G401 (cell line): ENCODE data around the gene ZBTB7C. TPM values are rescaled to one million over a fixed set of nuclear protein-coding genes. Genes with fewer than 3 reads are reported as not detected.

ENCODE experiments used
- DNase-seq: peaks from one replicate; pipeline ENCODE4 v3.0.0-alpha.2; 2015; ENCODE audit warnings: low spot score
- in situ Hi-C: cut with HindIII; loops from 2 replicates; pipeline ENCODE4 v1.10.0; 2016; ENCODE audit warnings: low sequenced_read_pairs, mixed read lengths
- total RNA-seq: library from RNA; depleted of rRNA; stranded (reverse); fragments of >200 nt; shearing (Covaris generic); gene quantifications from 2 replicates; pipeline ENCODE4 v1.2.3, GENCODE V29; 2014

ZBTB7C gene
- total RNA-seq, 1 experiment from 2014 or later = not detected

- in situ Hi-C loops = no loop called here
- no peak for DNase-seq
These were observed 222.9 kb downstream of the ZBTB7C start for GRCh38 chr18:48186131-48186766.

GRCh38 chr18:48184118-48184517, 225.1 kb downstream of the ZBTB7C start:
- no peak for DNase-seq
- in situ Hi-C loops = no loop called here

GRCh38 chr18:48183613-48184012, 225.6 kb downstream of the ZBTB7C start:
- no peak for DNase-seq
- in situ Hi-C loops = no loop called here

GRCh38 chr18:48182779-48183178, 226.4 kb downstream of the ZBTB7C start:
- DNase-seq = no peak
- in situ Hi-C loops = no loop called here

- in situ Hi-C loops = no loop called here
- DNase-seq = no peak
These were observed 227.3 kb downstream of the ZBTB7C start for GRCh38 chr18:48181857-48182256.

GRCh38 chr18:48181087-48181823, 227.9 kb downstream of the ZBTB7C start:
- no peak for DNase-seq
- in situ Hi-C loops = no loop called here

GRCh38 chr18:48179666-48180065, 229.5 kb downstream of the ZBTB7C start:
- DNase-seq = no peak
- in situ Hi-C loops = no loop called here

- no peak for DNase-seq
- in situ Hi-C loops = no loop called here
These were observed 230.2 kb downstream of the ZBTB7C start for GRCh38 chr18:48179001-48179400.

GRCh38 chr18:48176909-48177308, 232.3 kb downstream of the ZBTB7C start:
- in situ Hi-C loops = no loop called here
- DNase-seq = no peak

GRCh38 chr18:48173557-48173956, 235.6 kb downstream of the ZBTB7C start:
- in situ Hi-C loops = no loop called here
- DNase-seq = no peak

- in situ Hi-C loops = no loop called here
- no peak for DNase-seq
These were observed 236.8 kb downstream of the ZBTB7C start for GRCh38 chr18:48172226-48173006.

GRCh38 chr18:48171490-48172188, 237.5 kb downstream of the ZBTB7C start:
- in situ Hi-C loops = no loop called here
- DNase-seq = no peak

- in situ Hi-C loops = no loop called here
- no peak for DNase-seq
These were observed 238.5 kb downstream of the ZBTB7C start for GRCh38 chr18:48170651-48171050.

- no peak for DNase-seq
- in situ Hi-C loops = no loop called here
These were observed 240.3 kb downstream of the ZBTB7C start for GRCh38 chr18:48168861-48169260.

- no peak for DNase-seq
- in situ Hi-C loops = no loop called here
These were observed 241.3 kb downstream of the ZBTB7C start for GRCh38 chr18:48167897-48168253.

- in situ Hi-C loops = no loop called here
- no peak for DNase-seq
These were observed 242.8 kb downstream of the ZBTB7C start for GRCh38 chr18:48166336-48166875.

GRCh38 chr18:48165111-48165866, 243.9 kb downstream of the ZBTB7C start:
- in situ Hi-C loops = no loop called here
- no peak for DNase-seq

GRCh38 chr18:48164701-48165100, 244.5 kb downstream of the ZBTB7C start:
- no peak for DNase-seq
- in situ Hi-C loops = no loop called here

GRCh38 chr18:48164116-48164515, 245.1 kb downstream of the ZBTB7C start:
- in situ Hi-C loops = no loop called here
- DNase-seq = no peak
